Osteocyte (in vitro differentiated cells): ENCODE data around the gene RNF182. TPM values are rescaled to one million over a fixed set of nuclear protein-coding genes. Genes with fewer than 3 reads are reported as not detected.
"Not testable (repeated sequence)": the region's sequence is repeated elsewhere in the genome, so short reads cannot be mapped to it uniquely, and the experiment has no call there.

Source experiments
- DNase-seq: peaks from one replicate; pipeline ENCODE4 v3.0.0; 2021; ENCODE audit warnings: mixed read lengths; ENCODE audit not compliant: unreplicated experiment; ENCODE audit errors: extremely low spot score
- H3K27ac Mint-ChIP-seq: one replicate; pipeline ENCODE4 v1.8.0; 2021; ENCODE audit warnings: mild to moderate bottlenecking, mixed read lengths; ENCODE audit not compliant: unreplicated experiment
- H3K27me3 Mint-ChIP-seq: one replicate; pipeline ENCODE4 v1.8.0; 2021; ENCODE audit warnings: mixed read lengths; ENCODE audit not compliant: unreplicated experiment
- H3K36me3 Mint-ChIP-seq: one replicate; pipeline ENCODE4 v1.8.0; 2021; ENCODE audit warnings: mixed read lengths; ENCODE audit not compliant: unreplicated experiment
- H3K4me1 Mint-ChIP-seq: one replicate; pipeline ENCODE4 v1.8.0; 2021; ENCODE audit warnings: mixed read lengths; ENCODE audit not compliant: unreplicated experiment
- H3K4me3 Mint-ChIP-seq: one replicate; pipeline ENCODE4 v1.8.0; 2021; ENCODE audit warnings: mild to moderate bottlenecking, moderate library complexity, mixed read lengths; ENCODE audit not compliant: unreplicated experiment
- H3K9me3 Mint-ChIP-seq: one replicate; pipeline ENCODE4 v1.8.0; 2021; ENCODE audit warnings: mixed read lengths; ENCODE audit not compliant: unreplicated experiment
- total RNA-seq: library from RNA; stranded (reverse); gene quantifications from 2 replicates; pipeline ENCODE4 v1.2.1, GENCODE V29; 2021
- TF ChIP-seq, protein P1 (sequence below): fragments of 200-600 bp; sonication (generic); IDR thresholded peaks from 2 replicates; pipeline ENCODE4 v1.5.0; 2021; ENCODE audit warnings: antibody characterized with exemption, mild to moderate bottlenecking, moderate library complexity

The RNF182 gene
- total RNA-seq, 1 donor from 2014 or later: 11.0 TPM

DNA sequence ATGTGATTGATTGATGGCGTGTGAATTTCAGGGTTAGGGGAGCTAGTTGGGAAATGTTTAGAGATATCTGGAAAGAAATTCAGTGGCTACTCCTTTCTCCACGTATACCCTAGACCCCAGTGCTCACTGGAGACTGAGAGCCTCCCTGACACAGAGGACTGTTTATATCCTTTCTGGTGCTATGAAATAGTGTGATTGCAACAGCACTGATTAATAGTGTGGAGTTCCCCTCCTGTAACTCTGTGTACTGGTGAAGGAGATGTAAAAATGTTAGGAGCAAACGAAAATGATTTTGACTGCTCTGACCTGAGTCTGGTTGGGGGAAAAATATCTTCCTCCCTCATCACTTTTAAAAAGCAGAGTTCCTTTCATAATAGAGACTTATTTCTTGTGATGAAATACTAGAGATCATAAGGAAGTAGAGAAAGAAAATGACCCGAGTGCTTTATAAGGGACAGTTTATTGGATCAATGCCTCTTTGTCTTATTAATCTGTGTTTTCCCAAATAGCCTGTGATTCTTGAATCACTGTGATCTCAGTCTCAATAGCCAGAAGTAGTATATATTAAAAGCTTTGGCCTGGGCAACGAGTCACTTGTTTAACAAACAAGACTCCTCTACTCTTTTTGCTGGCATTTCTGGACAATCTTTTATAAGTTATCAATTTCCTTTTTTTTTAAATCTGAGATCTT, 92.3 kb downstream of the RNF182 start:
- TF ChIP-seq, protein P1, sequence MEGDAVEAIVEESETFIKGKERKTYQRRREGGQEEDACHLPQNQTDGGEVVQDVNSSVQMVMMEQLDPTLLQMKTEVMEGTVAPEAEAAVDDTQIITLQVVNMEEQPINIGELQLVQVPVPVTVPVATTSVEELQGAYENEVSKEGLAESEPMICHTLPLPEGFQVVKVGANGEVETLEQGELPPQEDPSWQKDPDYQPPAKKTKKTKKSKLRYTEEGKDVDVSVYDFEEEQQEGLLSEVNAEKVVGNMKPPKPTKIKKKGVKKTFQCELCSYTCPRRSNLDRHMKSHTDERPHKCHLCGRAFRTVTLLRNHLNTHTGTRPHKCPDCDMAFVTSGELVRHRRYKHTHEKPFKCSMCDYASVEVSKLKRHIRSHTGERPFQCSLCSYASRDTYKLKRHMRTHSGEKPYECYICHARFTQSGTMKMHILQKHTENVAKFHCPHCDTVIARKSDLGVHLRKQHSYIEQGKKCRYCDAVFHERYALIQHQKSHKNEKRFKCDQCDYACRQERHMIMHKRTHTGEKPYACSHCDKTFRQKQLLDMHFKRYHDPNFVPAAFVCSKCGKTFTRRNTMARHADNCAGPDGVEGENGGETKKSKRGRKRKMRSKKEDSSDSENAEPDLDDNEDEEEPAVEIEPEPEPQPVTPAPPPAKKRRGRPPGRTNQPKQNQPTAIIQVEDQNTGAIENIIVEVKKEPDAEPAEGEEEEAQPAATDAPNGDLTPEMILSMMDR: no peak
- no peaks in the 10 kb centered on the region for H3K36me3 Mint-ChIP-seq
- no peak for DNase-seq
- H3K4me1 Mint-ChIP-seq: peaks cover 5% of the 10 kb centered on the region
- no peaks in the 10 kb centered on the region for H3K27me3 Mint-ChIP-seq
- no peak overlapping the region for H3K27ac Mint-ChIP-seq
- no peak overlapping the region for H3K4me3 Mint-ChIP-seq
- peaks cover 6% of the 10 kb centered on the region for H3K9me3 Mint-ChIP-seq

DNA sequence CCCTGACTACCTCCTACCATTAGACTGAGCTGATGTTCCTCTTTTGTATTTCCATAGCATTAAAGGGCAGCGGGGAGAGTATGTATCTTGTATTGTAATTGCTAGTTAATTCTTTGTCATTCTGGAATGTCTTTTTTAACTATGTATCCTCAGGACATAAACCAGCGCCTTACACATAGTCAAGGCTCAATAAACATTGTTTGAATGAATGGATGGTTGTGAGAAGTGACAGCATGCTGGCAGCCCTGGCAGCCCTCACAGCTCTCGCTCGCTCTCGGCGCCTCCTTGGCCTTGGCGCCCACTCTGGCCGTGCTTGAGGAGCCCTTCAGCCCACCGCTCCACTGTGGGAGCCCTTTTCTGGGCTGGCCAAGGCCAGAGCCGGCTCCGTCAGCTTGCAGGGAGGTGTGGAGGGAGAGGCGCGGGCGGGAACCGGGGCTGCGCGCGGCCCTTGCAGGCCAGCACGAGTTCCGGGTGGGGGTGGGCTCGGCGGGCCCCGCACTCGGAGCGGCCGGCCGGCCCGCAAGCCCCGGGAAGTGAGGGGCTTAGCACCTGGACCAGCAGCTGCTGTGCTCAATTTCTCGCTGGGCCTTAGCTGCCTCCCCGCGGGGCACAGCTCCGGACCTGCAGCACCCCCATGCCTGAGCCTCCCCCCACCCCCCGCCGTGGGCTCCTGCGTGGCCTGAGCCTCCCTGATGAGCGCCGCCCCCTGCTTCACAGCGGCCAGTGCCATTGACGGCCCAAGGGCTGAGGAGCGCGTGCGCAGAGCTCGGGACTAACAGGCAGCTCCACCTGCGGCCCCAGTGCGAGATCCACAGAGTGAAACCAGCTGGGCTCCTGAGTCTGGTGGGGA, 93.1 kb downstream of the RNF182 start:
- Mint-ChIP-seq H3K4me3 (no peak overlapping the region), H3K36me3 (no peaks in the 10 kb centered on the region), H3K4me1 (peaks cover 5% of the 10 kb centered on the region), H3K27me3 (no peaks in the 10 kb centered on the region), H3K9me3 (peaks cover 6% of the 10 kb centered on the region), H3K27ac (no peak overlapping the region)
- TF ChIP-seq, protein P1: no peak
- no peak for DNase-seq

DNA sequence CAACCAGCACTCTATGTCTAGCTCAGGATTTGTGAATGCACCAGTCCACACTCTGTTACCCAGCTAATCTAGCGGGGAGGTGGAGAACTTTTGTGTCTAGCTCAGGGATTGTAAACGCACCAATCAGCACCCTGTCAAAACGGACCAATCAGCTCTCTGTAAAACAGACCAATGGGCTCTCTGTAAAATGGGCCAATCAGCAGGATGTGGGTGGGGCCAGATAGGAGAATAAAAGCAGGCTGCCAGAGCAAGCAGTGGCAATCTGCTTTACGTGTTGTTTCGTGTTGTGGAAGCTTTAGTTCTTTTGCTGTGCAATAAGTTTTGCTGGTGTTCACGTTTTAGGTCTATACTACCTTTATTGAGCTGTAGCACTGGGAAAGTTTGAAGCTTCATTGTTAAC, 93.8 kb downstream of the RNF182 start:
- not testable (repeated sequence) for H3K27me3 Mint-ChIP-seq, H3K9me3 Mint-ChIP-seq

DNA sequence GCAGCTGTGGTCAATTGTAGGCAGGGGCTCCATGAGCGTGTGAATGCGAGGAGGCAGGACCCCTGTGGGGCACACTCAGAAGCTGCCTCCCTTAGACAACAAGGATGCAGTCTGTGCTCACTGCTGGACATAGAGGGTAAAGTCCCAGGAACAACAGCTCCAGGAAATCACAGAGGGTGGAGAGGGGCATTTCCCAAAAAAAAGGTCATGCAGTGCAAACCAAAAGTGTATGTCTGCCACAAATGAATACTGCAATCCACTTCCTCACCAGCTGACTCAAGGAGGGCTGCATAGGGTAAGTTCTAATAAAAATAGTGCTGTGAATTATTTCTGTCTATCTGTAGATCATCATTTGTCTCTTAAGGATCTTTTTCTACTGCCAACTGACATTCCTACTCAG, 95.8 kb downstream of the RNF182 start:
- H3K4me3 Mint-ChIP-seq: no peak overlapping the region
- H3K27me3 Mint-ChIP-seq: no peaks in the 10 kb centered on the region
- H3K36me3 Mint-ChIP-seq: no peaks in the 10 kb centered on the region
- no peak overlapping the region for H3K27ac Mint-ChIP-seq
- H3K9me3 Mint-ChIP-seq: peaks cover 6% of the 10 kb centered on the region
- H3K4me1 Mint-ChIP-seq: peaks cover 5% of the 10 kb centered on the region
- TF ChIP-seq, protein P1: no peak
- DNase-seq: no peak

More for the DNA sequence above, 93.8 kb downstream of the RNF182 start:
- not testable (repeated sequence) for H3K4me1 Mint-ChIP-seq, H3K36me3 Mint-ChIP-seq, DNase-seq, H3K4me3 Mint-ChIP-seq, H3K27ac Mint-ChIP-seq

DNA sequence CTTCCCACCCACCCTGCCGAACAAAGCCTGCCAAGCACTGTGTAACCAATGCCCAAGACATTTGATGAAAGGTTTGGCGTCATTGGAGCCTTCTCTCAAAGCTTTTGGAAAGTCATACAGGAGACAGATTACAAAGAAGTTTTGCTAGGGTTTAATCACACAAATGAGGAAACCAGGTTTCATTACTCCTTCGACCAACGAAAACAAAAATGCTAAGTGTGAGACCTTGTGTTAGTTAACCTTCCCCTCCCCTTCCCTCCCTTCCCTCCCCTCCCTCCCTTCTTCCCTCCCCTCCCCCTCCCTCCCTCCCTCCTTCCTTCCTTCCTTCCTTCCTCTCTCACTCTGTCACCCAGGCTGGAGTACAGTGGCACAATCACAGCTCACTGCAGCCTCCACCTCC, 96.7 kb downstream of the RNF182 start:
- Mint-ChIP-seq H3K9me3 (peaks cover 6% of the 10 kb centered on the region), H3K27me3 (no peaks in the 10 kb centered on the region), H3K27ac (no peak overlapping the region), H3K4me3 (no peak overlapping the region), H3K36me3 (no peaks in the 10 kb centered on the region), H3K4me1 (peaks cover 5% of the 10 kb centered on the region)
- TF ChIP-seq, protein P1: no peak
- no peak for DNase-seq
